PC-9 (cell line): ENCODE results near the gene OR9Q1.

Experiments
- EZH2 ChIP-seq: fragments of 200-600 bp; sonication (generic); IDR thresholded peaks from 2 replicates; pipeline ENCODE4 v1.8.0; 2017; ENCODE audit warnings: antibody characterized with exemption, low read depth
- TF ChIP-seq, protein P1 (sequence below): fragments of 200-600 bp; sonication (generic); conservative IDR thresholded peaks from 2 replicates; pipeline ENCODE4 v1.6.1; 2017; ENCODE audit warnings: mixed run types, antibody characterized with exemption, mild to moderate bottlenecking, moderate library complexity

GRCh38 chr11:57980201-57980600 lies 43.5 kb upstream of the OR9Q1 start:
- TF ChIP-seq, protein P1, sequence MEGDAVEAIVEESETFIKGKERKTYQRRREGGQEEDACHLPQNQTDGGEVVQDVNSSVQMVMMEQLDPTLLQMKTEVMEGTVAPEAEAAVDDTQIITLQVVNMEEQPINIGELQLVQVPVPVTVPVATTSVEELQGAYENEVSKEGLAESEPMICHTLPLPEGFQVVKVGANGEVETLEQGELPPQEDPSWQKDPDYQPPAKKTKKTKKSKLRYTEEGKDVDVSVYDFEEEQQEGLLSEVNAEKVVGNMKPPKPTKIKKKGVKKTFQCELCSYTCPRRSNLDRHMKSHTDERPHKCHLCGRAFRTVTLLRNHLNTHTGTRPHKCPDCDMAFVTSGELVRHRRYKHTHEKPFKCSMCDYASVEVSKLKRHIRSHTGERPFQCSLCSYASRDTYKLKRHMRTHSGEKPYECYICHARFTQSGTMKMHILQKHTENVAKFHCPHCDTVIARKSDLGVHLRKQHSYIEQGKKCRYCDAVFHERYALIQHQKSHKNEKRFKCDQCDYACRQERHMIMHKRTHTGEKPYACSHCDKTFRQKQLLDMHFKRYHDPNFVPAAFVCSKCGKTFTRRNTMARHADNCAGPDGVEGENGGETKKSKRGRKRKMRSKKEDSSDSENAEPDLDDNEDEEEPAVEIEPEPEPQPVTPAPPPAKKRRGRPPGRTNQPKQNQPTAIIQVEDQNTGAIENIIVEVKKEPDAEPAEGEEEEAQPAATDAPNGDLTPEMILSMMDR: no peak
- no peak for TF ChIP-seq EZH2
